DND-41 (cell line): ENCODE data around the gene RNF215.

Experiments used
- ATAC-seq: fragments of 200-7000 bp; cut with Tn5 transposase; 3 replicates; pipeline ENCODE4 v1.9.1; 2021; ENCODE audit warnings: low read depth; ENCODE audit not compliant: insufficient read depth
- DNase-seq: peaks from one replicate; pipeline ENCODE4 v3.0.0-alpha.2; 2020
- H2AFZ ChIP-seq: 2 replicates; pipeline ENCODE4 v1.6.0; 2012; ENCODE audit warnings: low read depth, low read length
- H3K27ac ChIP-seq: 2 replicates; pipeline ENCODE4 v1.5.1; 2012; ENCODE audit warnings: low read length, inconsistent platforms
- H3K27me3 ChIP-seq: fragments of 200-600 bp; sonication (generic); 2 replicates; pipeline ENCODE4 v1.6.0; 2012; ENCODE audit warnings: low read length, mild to moderate bottlenecking, inconsistent platforms; ENCODE audit not compliant: insufficient read depth, poor library complexity
- H3K36me3 ChIP-seq: 2 replicates; pipeline ENCODE4 v1.5.1; 2012; ENCODE audit warnings: low read length, inconsistent platforms; ENCODE audit not compliant: insufficient read depth
- H3K4me1 ChIP-seq: 2 replicates; pipeline ENCODE4 v1.5.1; 2012; ENCODE audit warnings: mild to moderate bottlenecking, low read length; ENCODE audit not compliant: insufficient read depth
- H3K4me2 ChIP-seq: 2 replicates; pipeline ENCODE4 v1.6.0; 2012; ENCODE audit warnings: mild to moderate bottlenecking, moderate library complexity, low read length, inconsistent platforms; ENCODE audit not compliant: insufficient read depth
- H3K4me3 ChIP-seq, 2 experiments: fragments of 200-600 bp in 1 of 2; shearing (Covaris generic) in 1 of 2; 2 replicates each; pipeline ENCODE4 v1.5.1; 2012 to 2016; ENCODE audit warnings: inconsistent platforms in 2 of 2, low read length in 2 of 2, mild to moderate bottlenecking in 2 of 2, low read depth in 1 of 2, moderate library complexity in 1 of 2
- H3K79me2 ChIP-seq: 2 replicates; pipeline ENCODE4 v1.6.0; 2012; ENCODE audit warnings: low read length, inconsistent platforms; ENCODE audit not compliant: insufficient read depth
- H3K9ac ChIP-seq: 2 replicates; pipeline ENCODE4 v1.6.0; 2012; ENCODE audit warnings: low read depth, mild to moderate bottlenecking, inconsistent platforms, low read length, moderate library complexity
- H3K9me3 ChIP-seq: 2 replicates; pipeline ENCODE4 v1.5.1; 2012; ENCODE audit warnings: low read length, moderate library complexity, mild to moderate bottlenecking, inconsistent platforms; ENCODE audit not compliant: insufficient read depth, severe bottlenecking
- H4K20me1 ChIP-seq: 2 replicates; pipeline ENCODE4 v1.6.0; 2012; ENCODE audit warnings: low read length; ENCODE audit not compliant: insufficient read depth
- EZH2 ChIP-seq: IDR thresholded peaks from 3 replicates; pipeline ENCODE4 v1.6.1; 2012; ENCODE audit warnings: borderline replicate concordance, low read depth, mild to moderate bottlenecking, moderate library complexity, low read length, inconsistent platforms; ENCODE audit not compliant: severe bottlenecking
- TF ChIP-seq, protein P1 (sequence below): IDR thresholded peaks from 2 replicates; pipeline ENCODE4 v1.5.1; 2012; ENCODE audit warnings: borderline replicate concordance, low read length, moderate library complexity, mild to moderate bottlenecking; ENCODE audit not compliant: poor library complexity, severe bottlenecking; ENCODE audit errors: extremely low read depth

The RNF215 gene

DNA sequence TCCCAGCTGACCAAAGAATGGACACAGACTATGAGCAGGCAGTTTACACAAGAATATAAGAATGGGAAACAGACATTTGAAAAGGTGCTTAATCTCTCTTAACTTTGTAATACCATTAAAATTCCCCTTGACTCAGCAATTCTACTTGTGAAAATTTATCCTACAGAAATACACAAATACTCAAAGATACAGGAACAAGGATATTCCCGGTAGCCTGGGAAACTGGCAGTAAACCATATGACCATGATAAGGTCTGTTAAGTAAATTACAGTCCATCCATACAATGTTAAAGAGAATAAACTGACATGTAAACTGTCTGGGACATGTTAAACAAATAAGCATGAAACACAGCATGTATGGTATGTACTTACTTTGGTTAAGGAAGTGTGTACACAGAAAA, 29.6 kb upstream of the RNF215 start:
- no peak for TF ChIP-seq EZH2
- TF ChIP-seq, protein P1, sequence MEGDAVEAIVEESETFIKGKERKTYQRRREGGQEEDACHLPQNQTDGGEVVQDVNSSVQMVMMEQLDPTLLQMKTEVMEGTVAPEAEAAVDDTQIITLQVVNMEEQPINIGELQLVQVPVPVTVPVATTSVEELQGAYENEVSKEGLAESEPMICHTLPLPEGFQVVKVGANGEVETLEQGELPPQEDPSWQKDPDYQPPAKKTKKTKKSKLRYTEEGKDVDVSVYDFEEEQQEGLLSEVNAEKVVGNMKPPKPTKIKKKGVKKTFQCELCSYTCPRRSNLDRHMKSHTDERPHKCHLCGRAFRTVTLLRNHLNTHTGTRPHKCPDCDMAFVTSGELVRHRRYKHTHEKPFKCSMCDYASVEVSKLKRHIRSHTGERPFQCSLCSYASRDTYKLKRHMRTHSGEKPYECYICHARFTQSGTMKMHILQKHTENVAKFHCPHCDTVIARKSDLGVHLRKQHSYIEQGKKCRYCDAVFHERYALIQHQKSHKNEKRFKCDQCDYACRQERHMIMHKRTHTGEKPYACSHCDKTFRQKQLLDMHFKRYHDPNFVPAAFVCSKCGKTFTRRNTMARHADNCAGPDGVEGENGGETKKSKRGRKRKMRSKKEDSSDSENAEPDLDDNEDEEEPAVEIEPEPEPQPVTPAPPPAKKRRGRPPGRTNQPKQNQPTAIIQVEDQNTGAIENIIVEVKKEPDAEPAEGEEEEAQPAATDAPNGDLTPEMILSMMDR = no peak
- H3K27me3 ChIP-seq = no peaks in the 10 kb centered on the region
- H4K20me1 ChIP-seq = 0 out of 2 replicates have a peak, but pooled peaks cover 2% of the 10 kb centered on the region
- peaks cover 6% of the 10 kb centered on the region; the same call in 1 of the 2 replicates for H3K4me1 ChIP-seq
- no peak overlapping the region for H3K4me2 ChIP-seq
- H3K9ac ChIP-seq = no peak overlapping the region
- H3K36me3 ChIP-seq = peaks cover 88% of the 10 kb centered on the region
- no peaks in the 10 kb centered on the region for H3K79me2 ChIP-seq
- H2AFZ ChIP-seq = no peak overlapping the region
- ATAC-seq (no peak), DNase-seq (no peak)
- no peak overlapping the region for H3K27ac ChIP-seq
- no peak overlapping the region for H3K4me3 ChIP-seq
- no peaks in the 10 kb centered on the region for H3K9me3 ChIP-seq

- Histone ChIP-seq H3K79me2 (no peaks in the 10 kb centered on the region), H3K4me2 (no peak overlapping the region), H3K27me3 (no peaks in the 10 kb centered on the region), H3K36me3 (peaks cover 87% of the 10 kb centered on the region), H3K9me3 (no peaks in the 10 kb centered on the region), H3K4me3 (no peak overlapping the region), H2AFZ (no peak overlapping the region), H4K20me1 (0 out of 2 replicates have a peak, but pooled peaks cover 2% of the 10 kb centered on the region), H3K9ac (no peak overlapping the region), H3K27ac (no peak overlapping the region), H3K4me1 (peaks cover 1% of the 10 kb centered on the region; the same call in 1 of the 2 replicates)
- DNase-seq = no peak
- no peak for ATAC-seq
- no peak for TF ChIP-seq EZH2
- TF ChIP-seq, protein P1 = no peak
Observed at GRCh38 chr22:30416403-30416802, 29.2 kb upstream of the RNF215 start.

DNA sequence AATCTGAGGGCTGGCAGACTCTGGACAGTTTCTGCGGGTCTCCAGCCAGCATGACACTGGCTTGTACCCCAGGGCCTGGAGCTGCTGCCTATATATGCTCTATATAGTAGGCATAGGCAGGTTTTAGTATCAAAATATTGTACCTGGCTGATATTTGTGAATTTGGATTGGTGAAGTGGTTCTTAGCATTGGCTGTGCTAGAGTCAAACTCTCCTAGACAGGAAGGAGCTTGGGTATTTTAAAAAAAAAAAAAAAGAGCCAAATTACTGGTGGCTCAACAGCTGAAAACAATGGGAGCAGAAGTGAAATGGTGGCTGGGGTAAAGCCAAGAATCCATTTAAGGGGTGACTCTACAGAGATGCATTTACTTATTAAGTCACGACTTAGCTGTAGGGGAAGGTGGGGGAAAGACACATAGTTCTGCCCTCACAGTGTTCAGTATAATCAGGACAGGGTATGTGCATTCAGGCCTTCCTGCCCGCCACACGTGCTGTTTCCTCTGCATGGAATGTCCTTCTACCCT, 27.4 kb upstream of the RNF215 start:
- no peaks in the 10 kb centered on the region for H3K27me3 ChIP-seq
- DNase-seq = no peak
- H4K20me1 ChIP-seq = 0 out of 2 replicates have a peak, but pooled peaks cover 2% of the 10 kb centered on the region
- peaks cover 92% of the 10 kb centered on the region for H3K36me3 ChIP-seq
- no peak for ATAC-seq
- no peak overlapping the region for H3K9ac ChIP-seq
- no peaks in the 10 kb centered on the region for H3K79me2 ChIP-seq
- H3K4me3 ChIP-seq = no peak overlapping the region
- no peaks in the 10 kb centered on the region for H3K4me1 ChIP-seq
- no peaks in the 10 kb centered on the region for H3K9me3 ChIP-seq
- H3K27ac ChIP-seq = no peak overlapping the region; the same call in 1 of the 2 replicates
- no peak for TF ChIP-seq EZH2
- TF ChIP-seq, protein P1 = no peak
- no peak overlapping the region for H2AFZ ChIP-seq
- H3K4me2 ChIP-seq = no peak overlapping the region
